Measurements from ENCODE around the gene MRPS9. TPM values are rescaled to one million over a fixed set of nuclear protein-coding genes. Genes with fewer than 3 reads are reported as not detected.

The MRPS9 gene
- total RNA-seq, 2 experiments from 2014 or later = 7.3 to 9.2 TPM

- TF ChIP-seq, protein P1, sequence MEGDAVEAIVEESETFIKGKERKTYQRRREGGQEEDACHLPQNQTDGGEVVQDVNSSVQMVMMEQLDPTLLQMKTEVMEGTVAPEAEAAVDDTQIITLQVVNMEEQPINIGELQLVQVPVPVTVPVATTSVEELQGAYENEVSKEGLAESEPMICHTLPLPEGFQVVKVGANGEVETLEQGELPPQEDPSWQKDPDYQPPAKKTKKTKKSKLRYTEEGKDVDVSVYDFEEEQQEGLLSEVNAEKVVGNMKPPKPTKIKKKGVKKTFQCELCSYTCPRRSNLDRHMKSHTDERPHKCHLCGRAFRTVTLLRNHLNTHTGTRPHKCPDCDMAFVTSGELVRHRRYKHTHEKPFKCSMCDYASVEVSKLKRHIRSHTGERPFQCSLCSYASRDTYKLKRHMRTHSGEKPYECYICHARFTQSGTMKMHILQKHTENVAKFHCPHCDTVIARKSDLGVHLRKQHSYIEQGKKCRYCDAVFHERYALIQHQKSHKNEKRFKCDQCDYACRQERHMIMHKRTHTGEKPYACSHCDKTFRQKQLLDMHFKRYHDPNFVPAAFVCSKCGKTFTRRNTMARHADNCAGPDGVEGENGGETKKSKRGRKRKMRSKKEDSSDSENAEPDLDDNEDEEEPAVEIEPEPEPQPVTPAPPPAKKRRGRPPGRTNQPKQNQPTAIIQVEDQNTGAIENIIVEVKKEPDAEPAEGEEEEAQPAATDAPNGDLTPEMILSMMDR (IDR thresholded peaks at IDR 0.05) = no peak
- no peak overlapping the region for H3K27ac ChIP-seq (ENCODE audit: low read depth in 1 of 2, low read length in 2 of 2)
- ChIA-PET CTCF (no interaction called here), POLR2A (no interaction called here)
- peaks cover 14 to 19% of the 10 kb centered on the region in 2 experiments for H3K27me3 ChIP-seq (ENCODE audit: control insufficient read depth in 1 of 2, insufficient read depth in 2 of 2, low read length in 2 of 2)
- Mint-ChIP-seq H3K36me3 (ENCODE audit: low read depth) (no peaks in the 10 kb centered on the region), H3K4me1 (ENCODE audit: low read depth) (peaks cover 7% of the 10 kb centered on the region), H3K9me3 (no peaks in the 10 kb centered on the region), H3K4me3 (no peak overlapping the region), H3K27ac (no peak overlapping the region), H3K27me3 (peaks cover 49% of the 10 kb centered on the region)
- no peak overlapping the region for H3K4me3 ChIP-seq (ENCODE audit: low read length)
- H3K4me1 ChIP-seq (ENCODE audit: insufficient read depth, low read length) = peaks cover 10% of the 10 kb centered on the region
- H3K36me3 ChIP-seq (ENCODE audit: insufficient read depth, low read length) = no peaks in the 10 kb centered on the region
- peaks cover 0 to 5% of the 10 kb centered on the region in 2 experiments for H3K9me3 ChIP-seq (ENCODE audit: control insufficient read depth in 1 of 2, insufficient read depth in 1 of 2, low read length in 2 of 2)
- intact Hi-C loops (cut with DNase I, micrococcal nuclease) = no loop called here
- no peak for ATAC-seq (ENCODE audit: poor library complexity)
- DNase-seq = no peak
Observed at GRCh38 chr2:105139556-105140239, 101.8 kb downstream of the MRPS9 start.

DNA sequence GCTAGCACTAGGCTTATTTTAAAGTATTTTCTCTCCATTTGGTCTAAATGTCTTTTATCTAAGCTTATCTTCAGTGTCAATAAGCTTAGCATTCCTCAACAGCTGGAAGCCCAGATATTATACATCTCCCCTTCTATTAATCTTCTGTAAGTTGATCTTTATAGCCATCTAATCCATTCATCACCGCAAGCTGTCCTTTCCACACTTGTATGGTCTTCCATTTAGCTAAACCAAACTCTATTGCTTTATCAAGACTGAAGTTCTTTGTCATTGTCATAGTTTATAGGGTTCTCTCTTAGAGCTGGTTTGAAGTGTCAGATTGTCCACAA, 102.3 kb downstream of the MRPS9 start:
- ATAC-seq (ENCODE audit: poor library complexity) = no peak
- Mint-ChIP-seq H3K4me3 (no peak overlapping the region), H3K27me3 (peaks cover 54% of the 10 kb centered on the region), H3K4me1 (ENCODE audit: low read depth) (peaks cover 10% of the 10 kb centered on the region), H3K36me3 (ENCODE audit: low read depth) (no peaks in the 10 kb centered on the region), H3K9me3 (no peaks in the 10 kb centered on the region), H3K27ac (no peak overlapping the region)
- intact Hi-C loops (cut with DNase I, micrococcal nuclease) = no loop called here
- H3K4me1 ChIP-seq (ENCODE audit: insufficient read depth, low read length) = peaks cover 10% of the 10 kb centered on the region
- no peak for DNase-seq
- POLR2A ChIA-PET = no interaction called here
- no peak overlapping the region for H3K27ac ChIP-seq (ENCODE audit: low read depth in 1 of 2, low read length in 2 of 2)
- no peak overlapping the region for H3K4me3 ChIP-seq (ENCODE audit: low read length)
- CTCF ChIA-PET = no interaction called here
- H3K27me3 ChIP-seq (ENCODE audit: control insufficient read depth in 1 of 2, insufficient read depth in 2 of 2, low read length in 2 of 2) = peaks cover 17 to 24% of the 10 kb centered on the region in 2 experiments
- H3K9me3 ChIP-seq (ENCODE audit: control insufficient read depth in 1 of 2, insufficient read depth in 1 of 2, low read length in 2 of 2) = peaks cover 0 to 5% of the 10 kb centered on the region in 2 experiments
- TF ChIP-seq, protein P1 (IDR thresholded peaks at IDR 0.05) = no peak
- no peaks in the 10 kb centered on the region for H3K36me3 ChIP-seq (ENCODE audit: insufficient read depth, low read length)

- Mint-ChIP-seq H3K9me3 (no peaks in the 10 kb centered on the region), H3K36me3 (ENCODE audit: low read depth) (no peaks in the 10 kb centered on the region), H3K27ac (no peak overlapping the region), H3K27me3 (peaks cover 58% of the 10 kb centered on the region), H3K4me3 (peak overlapping the region; percentile 7), H3K4me1 (ENCODE audit: low read depth) (peaks cover 10% of the 10 kb centered on the region)
- no peaks in the 10 kb centered on the region for H3K36me3 ChIP-seq (ENCODE audit: insufficient read depth, low read length)
- H3K9me3 ChIP-seq (ENCODE audit: control insufficient read depth in 1 of 2, insufficient read depth in 1 of 2, low read length in 2 of 2) = peaks cover 0 to 5% of the 10 kb centered on the region in 2 experiments
- no peak overlapping the region for H3K27ac ChIP-seq (ENCODE audit: low read depth in 1 of 2, low read length in 2 of 2)
- intact Hi-C loops (cut with DNase I, micrococcal nuclease) = no loop called here
- ATAC-seq (ENCODE audit: poor library complexity) (no peak), DNase-seq (no peak)
- peaks cover 19 to 34% of the 10 kb centered on the region in 2 experiments for H3K27me3 ChIP-seq (ENCODE audit: control insufficient read depth in 1 of 2, insufficient read depth in 2 of 2, low read length in 2 of 2)
- CTCF ChIA-PET = no interaction called here
- peaks cover 10% of the 10 kb centered on the region for H3K4me1 ChIP-seq (ENCODE audit: insufficient read depth, low read length)
- POLR2A ChIA-PET = no interaction called here
- TF ChIP-seq, protein P1 (IDR thresholded peaks at IDR 0.05) = no peak
- no peak overlapping the region for H3K4me3 ChIP-seq (ENCODE audit: low read length)
Observed at GRCh38 chr2:105141099-105141614, 103.3 kb downstream of the MRPS9 start.

Measured in CD4-positive, alpha-beta T cell (primary cell).